Endodermal cell (in vitro differentiated cells): Measurements from ENCODE around the gene MYG1. TPM values are rescaled to one million over a fixed set of nuclear protein-coding genes. Genes with fewer than 3 reads are reported as not detected.

Source experiments
- DNase-seq: peaks from one replicate; pipeline ENCODE4 v3.0.0-alpha.2; 2017
- H3K27ac ChIP-seq: 2 replicates; pipeline ENCODE4 v1.5.1; 2013; ENCODE audit warnings: mild to moderate bottlenecking, low read depth, low read length, moderate library complexity
- H3K27me3 ChIP-seq: 2 replicates; pipeline ENCODE4 v1.6.1; 2013; ENCODE audit warnings: mild to moderate bottlenecking, low read length, moderate library complexity; ENCODE audit not compliant: insufficient read depth, control insufficient read depth, poor library complexity, severe bottlenecking
- H3K36me3 ChIP-seq: 2 replicates; pipeline ENCODE4 v1.7.0; 2013; ENCODE audit warnings: mild to moderate bottlenecking, low read length, moderate library complexity; ENCODE audit not compliant: control insufficient read depth, insufficient read depth
- H3K4me1 ChIP-seq: one replicate; pipeline ENCODE4 v1.7.0; 2013; ENCODE audit warnings: low read length; ENCODE audit not compliant: control insufficient read depth, insufficient read depth
- H3K4me3 ChIP-seq: 2 replicates; pipeline ENCODE4 v1.5.1; 2013; ENCODE audit warnings: mild to moderate bottlenecking, low read length, moderate library complexity
- H3K9ac ChIP-seq: 2 replicates; pipeline ENCODE4 v1.6.1; 2013; ENCODE audit warnings: mild to moderate bottlenecking, low read length, moderate library complexity; ENCODE audit not compliant: poor library complexity, severe bottlenecking; ENCODE audit errors: extremely low read depth
- H3K9me3 ChIP-seq: 2 replicates; pipeline ENCODE4 v1.6.1; 2013; ENCODE audit warnings: mild to moderate bottlenecking, low read length, moderate library complexity; ENCODE audit not compliant: control insufficient read depth
- H3K27ac Mint-ChIP-seq: 2 replicates; pipeline ENCODE4 v1.8.0; 2020; ENCODE audit warnings: mixed read lengths
- H3K27me3 Mint-ChIP-seq: 2 replicates; pipeline ENCODE4 v1.8.0; 2021; ENCODE audit warnings: mild to moderate bottlenecking, mixed read lengths; ENCODE audit not compliant: insufficient read depth
- H3K36me3 Mint-ChIP-seq: 2 replicates; pipeline ENCODE4 v1.8.0; 2020; ENCODE audit warnings: low read depth, mixed read lengths
- H3K4me1 Mint-ChIP-seq: 2 replicates; pipeline ENCODE4 v1.8.0; 2020; ENCODE audit warnings: mixed read lengths
- H3K4me3 Mint-ChIP-seq: 2 replicates; pipeline ENCODE4 v1.8.0; 2020; ENCODE audit warnings: mild to moderate bottlenecking, moderate library complexity, mixed read lengths
- H3K9me3 Mint-ChIP-seq: 2 replicates; pipeline ENCODE4 v1.8.0; 2020; ENCODE audit warnings: mild to moderate bottlenecking, mixed read lengths
- CTCF ChIP-seq: fragments of 200-600 bp; sonication (generic); conservative IDR thresholded peaks from 2 replicates; pipeline ENCODE4 v1.5.0; 2021; ENCODE audit warnings: antibody characterized with exemption, mild to moderate bottlenecking
- WGBS, 2 experiments: methylation state at CpG; one replicate each; pipeline versions ENCODE4 v1.1.5 to v1.1.7; 2013; ENCODE audit warnings: missing lambda C conversion rate in 2 of 2, mixed read lengths in 1 of 2; ENCODE audit not compliant: insufficient coverage in 1 of 2, insufficient read length in 1 of 2; 5-methylcytosine and 5-hydroxymethylcytosine counted together
- total RNA-seq, 2 donors: library from RNA; stranded (reverse); fragmentation: NEBNext Ultra II Directional in 1 of 2; extraction: Animal tissue kit (Norgen Biotek cat#: 25700) in 1 of 2; gene quantifications; 2 replicates in 1 of 2; 3 replicates in 1 of 2; pipeline ENCODE4 v1.2.1, GENCODE V29; 2021

MYG1 gene
- total RNA-seq, 2 donors from 2014 or later = 55.3 to 74.2 TPM

- Histone ChIP-seq H3K9me3 (no peaks in the 10 kb centered on the region), H3K27ac (no peak overlapping the region), H3K4me3 (no peak overlapping the region), H3K27me3 (no peaks in the 10 kb centered on the region), H3K36me3 (peaks cover 65% of the 10 kb centered on the region), H3K4me1 (no peaks in the 10 kb centered on the region), H3K9ac (no peak overlapping the region)
- Mint-ChIP-seq H3K9me3 (no peaks in the 10 kb centered on the region), H3K36me3 (peaks cover 51% of the 10 kb centered on the region), H3K4me3 (no peak overlapping the region), H3K27ac (no peak overlapping the region), H3K27me3 (no peaks in the 10 kb centered on the region), H3K4me1 (no peaks in the 10 kb centered on the region)
- WGBS, 2 experiments = 96 to 100% methylated on average over 9 of the region's 9 CpGs
- DNase-seq = no peak
- TF ChIP-seq CTCF = no peak
Measured at GRCh38 chr12:53277981-53278380, 21.5 kb upstream of the MYG1 start.

GRCh38 chr12:53279283-53279869 is 20.1 kb upstream of the MYG1 start:
- H3K9me3 Mint-ChIP-seq = no peaks in the 10 kb centered on the region
- H3K36me3 Mint-ChIP-seq = peaks cover 58% of the 10 kb centered on the region
- Histone ChIP-seq H3K9ac (no peak overlapping the region), H3K27ac (no peak overlapping the region), H3K4me1 (no peaks in the 10 kb centered on the region), H3K27me3 (no peaks in the 10 kb centered on the region), H3K9me3 (no peaks in the 10 kb centered on the region), H3K4me3 (no peak overlapping the region), H3K36me3 (peaks cover 75% of the 10 kb centered on the region)
- H3K4me1 Mint-ChIP-seq = no peaks in the 10 kb centered on the region
- H3K4me3 Mint-ChIP-seq = no peak overlapping the region
- no peaks in the 10 kb centered on the region for H3K27me3 Mint-ChIP-seq
- no peak for DNase-seq
- 90 to 100% methylated on average over 1 to 3 of the region's 3 CpGs for WGBS, 2 experiments
- TF ChIP-seq CTCF = no peak
- no peak overlapping the region for H3K27ac Mint-ChIP-seq

- H3K36me3 ChIP-seq = peaks cover 74% of the 10 kb centered on the region
- no peaks in the 10 kb centered on the region for H3K27me3 ChIP-seq
- WGBS, 2 experiments = 90 to 97% methylated on average over 9 of the region's 9 CpGs
- Mint-ChIP-seq H3K4me3 (no peak overlapping the region), H3K27me3 (no peaks in the 10 kb centered on the region), H3K4me1 (no peaks in the 10 kb centered on the region), H3K36me3 (peaks cover 53% of the 10 kb centered on the region), H3K27ac (no peak overlapping the region), H3K9me3 (no peaks in the 10 kb centered on the region)
- H3K4me1 ChIP-seq = no peaks in the 10 kb centered on the region
- DNase-seq = no peak
- TF ChIP-seq CTCF = no peak
- H3K4me3 ChIP-seq = no peak overlapping the region
- H3K9me3 ChIP-seq = no peaks in the 10 kb centered on the region
- H3K9ac ChIP-seq = no peak overlapping the region
- no peak overlapping the region for H3K27ac ChIP-seq
Measured at GRCh38 chr12:53279888-53280498, 19.5 kb upstream of the MYG1 start.
